GM12878 (cell line): ENCODE data around the gene SFXN4.
A peak's percentile ranks its signal among the peaks of the same experiment; 100 is the strongest.

Source experiments
- CREB1 ChIP-seq: IDR thresholded peaks from 2 replicates; pipeline ENCODE4 v1.6.1; 2012; ENCODE audit warnings: low read depth, mild to moderate bottlenecking, inconsistent platforms
- DPF2 ChIP-seq: fragments of 450-650 bp; IDR thresholded peaks from 2 replicates; pipeline ENCODE4 v1.6.1; 2017; ENCODE audit warnings: mild to moderate bottlenecking
- EZH2 ChIP-seq: IDR thresholded peaks from 2 replicates; pipeline ENCODE4 v1.6.1; 2012; ENCODE audit warnings: low read depth, mild to moderate bottlenecking, control low read depth, inconsistent platforms, low read length, borderline replicate concordance; ENCODE audit not compliant: control insufficient read depth
- PAX5 ChIP-seq: IDR thresholded peaks from 2 replicates; pipeline ENCODE4 v1.6.1; 2011; ENCODE audit warnings: low read depth, low read length, borderline replicate concordance
- POLR2A ChIP-seq: IDR thresholded peaks from 2 replicates; pipeline ENCODE4 v1.6.1; 2011; ENCODE audit warnings: low read depth, mild to moderate bottlenecking, low read length
- RB1 ChIP-seq: fragments of 450-650 bp; formaldehyde crosslinking; IDR thresholded peaks from 2 replicates; pipeline ENCODE4 v1.6.1; 2017; ENCODE audit warnings: mild to moderate bottlenecking, borderline replicate concordance
- RUNX3 ChIP-seq: IDR thresholded peaks from 2 replicates; pipeline ENCODE4 v1.6.1; 2012; ENCODE audit warnings: low read length, inconsistent platforms
- YY1 ChIP-seq: IDR thresholded peaks from 2 replicates; pipeline ENCODE4 v1.6.1; 2011; ENCODE audit warnings: low read depth, mild to moderate bottlenecking, low read length
- ZNF274 ChIP-seq: IDR thresholded peaks from one replicate; pipeline ENCODE4 v1.8.0; 2011; ENCODE audit not compliant: insufficient read length, insufficient read depth
- TF ChIP-seq, protein P1 (sequence below), 3 experiments: IDR thresholded peaks in 2 of 3; conservative IDR thresholded peaks in 1 of 3; 2 replicates each; pipeline ENCODE4 v1.5.1; 2011; ENCODE audit warnings: low read depth in 3 of 3, low read length in 3 of 3, mild to moderate bottlenecking in 3 of 3, control low read depth in 2 of 3, moderate library complexity in 2 of 3, inconsistent platforms in 1 of 3, mixed read lengths in 1 of 3; ENCODE audit not compliant: control insufficient read depth in 2 of 3, insufficient read depth in 1 of 3; ENCODE audit errors: extremely low read depth in 1 of 3
- TF ChIP-seq, protein P2 (sequence below): fragments of 450-650 bp; IDR thresholded peaks from 2 replicates; pipeline ENCODE4 v1.6.1; 2017; ENCODE audit warnings: mild to moderate bottlenecking
- TF ChIP-seq, protein P3 (sequence below): fragments of 450-650 bp; formaldehyde crosslinking; IDR thresholded peaks from 2 replicates; pipeline ENCODE4 v1.5.0; 2022; ENCODE audit warnings: mild to moderate bottlenecking, missing genetic modification characterization
- TF ChIP-seq, protein P4 (sequence below): fragments of 450-650 bp; IDR thresholded peaks from 2 replicates; pipeline ENCODE4 v1.6.1; 2016; ENCODE audit warnings: mild to moderate bottlenecking, moderate library complexity, borderline replicate concordance

DNA sequence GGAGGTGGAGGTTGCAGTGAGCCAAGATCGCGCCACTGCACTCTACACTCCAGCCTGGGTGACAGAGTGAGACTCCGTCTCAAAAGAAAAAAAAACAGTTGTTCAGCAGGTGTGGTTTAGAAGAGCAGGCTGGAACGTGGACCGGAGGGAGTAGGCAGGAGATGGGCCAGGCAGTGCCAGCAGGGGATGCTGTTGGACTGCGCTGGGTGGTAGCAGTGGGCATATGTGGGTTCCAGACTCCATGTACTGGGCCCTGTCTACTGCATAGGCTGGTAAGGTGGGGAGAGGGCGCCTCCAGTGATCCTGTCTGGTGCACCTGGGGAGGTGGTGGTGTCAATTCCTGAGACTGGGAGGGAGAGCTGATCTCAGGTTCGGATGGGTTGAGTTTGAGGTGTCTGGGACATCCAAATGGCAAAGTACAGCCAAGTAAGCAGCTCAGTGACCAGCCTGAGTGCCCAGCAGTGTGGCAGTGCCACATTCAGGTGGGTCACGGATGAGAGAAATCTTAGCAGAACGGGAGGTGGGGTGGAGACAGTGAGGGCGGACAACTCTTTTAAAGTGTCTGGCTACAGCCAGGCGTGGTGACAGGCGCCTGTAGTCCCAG, 25.9 kb downstream of the SFXN4 start:
- TF ChIP-seq, protein P1, sequence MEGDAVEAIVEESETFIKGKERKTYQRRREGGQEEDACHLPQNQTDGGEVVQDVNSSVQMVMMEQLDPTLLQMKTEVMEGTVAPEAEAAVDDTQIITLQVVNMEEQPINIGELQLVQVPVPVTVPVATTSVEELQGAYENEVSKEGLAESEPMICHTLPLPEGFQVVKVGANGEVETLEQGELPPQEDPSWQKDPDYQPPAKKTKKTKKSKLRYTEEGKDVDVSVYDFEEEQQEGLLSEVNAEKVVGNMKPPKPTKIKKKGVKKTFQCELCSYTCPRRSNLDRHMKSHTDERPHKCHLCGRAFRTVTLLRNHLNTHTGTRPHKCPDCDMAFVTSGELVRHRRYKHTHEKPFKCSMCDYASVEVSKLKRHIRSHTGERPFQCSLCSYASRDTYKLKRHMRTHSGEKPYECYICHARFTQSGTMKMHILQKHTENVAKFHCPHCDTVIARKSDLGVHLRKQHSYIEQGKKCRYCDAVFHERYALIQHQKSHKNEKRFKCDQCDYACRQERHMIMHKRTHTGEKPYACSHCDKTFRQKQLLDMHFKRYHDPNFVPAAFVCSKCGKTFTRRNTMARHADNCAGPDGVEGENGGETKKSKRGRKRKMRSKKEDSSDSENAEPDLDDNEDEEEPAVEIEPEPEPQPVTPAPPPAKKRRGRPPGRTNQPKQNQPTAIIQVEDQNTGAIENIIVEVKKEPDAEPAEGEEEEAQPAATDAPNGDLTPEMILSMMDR (IDR thresholded peaks at IDR 0.05 in 2 of 3, conservative IDR thresholded peaks at IDR 0.05 in 1 of 3; ENCODE audit: control insufficient read depth in 2 of 3, extremely low read depth in 1 of 3, insufficient read depth in 1 of 3, low read depth in 3 of 3, low read length in 3 of 3): peak; percentile 60 to 79 (median 67)
- no peak for TF ChIP-seq RB1
- TF ChIP-seq, protein P2, sequence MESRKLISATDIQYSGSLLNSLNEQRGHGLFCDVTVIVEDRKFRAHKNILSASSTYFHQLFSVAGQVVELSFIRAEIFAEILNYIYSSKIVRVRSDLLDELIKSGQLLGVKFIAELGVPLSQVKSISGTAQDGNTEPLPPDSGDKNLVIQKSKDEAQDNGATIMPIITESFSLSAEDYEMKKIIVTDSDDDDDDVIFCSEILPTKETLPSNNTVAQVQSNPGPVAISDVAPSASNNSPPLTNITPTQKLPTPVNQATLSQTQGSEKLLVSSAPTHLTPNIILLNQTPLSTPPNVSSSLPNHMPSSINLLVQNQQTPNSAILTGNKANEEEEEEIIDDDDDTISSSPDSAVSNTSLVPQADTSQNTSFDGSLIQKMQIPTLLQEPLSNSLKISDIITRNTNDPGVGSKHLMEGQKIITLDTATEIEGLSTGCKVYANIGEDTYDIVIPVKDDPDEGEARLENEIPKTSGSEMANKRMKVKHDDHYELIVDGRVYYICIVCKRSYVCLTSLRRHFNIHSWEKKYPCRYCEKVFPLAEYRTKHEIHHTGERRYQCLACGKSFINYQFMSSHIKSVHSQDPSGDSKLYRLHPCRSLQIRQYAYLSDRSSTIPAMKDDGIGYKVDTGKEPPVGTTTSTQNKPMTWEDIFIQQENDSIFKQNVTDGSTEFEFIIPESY: no peak
- TF ChIP-seq PAX5: no peak
- TF ChIP-seq, protein P3, sequence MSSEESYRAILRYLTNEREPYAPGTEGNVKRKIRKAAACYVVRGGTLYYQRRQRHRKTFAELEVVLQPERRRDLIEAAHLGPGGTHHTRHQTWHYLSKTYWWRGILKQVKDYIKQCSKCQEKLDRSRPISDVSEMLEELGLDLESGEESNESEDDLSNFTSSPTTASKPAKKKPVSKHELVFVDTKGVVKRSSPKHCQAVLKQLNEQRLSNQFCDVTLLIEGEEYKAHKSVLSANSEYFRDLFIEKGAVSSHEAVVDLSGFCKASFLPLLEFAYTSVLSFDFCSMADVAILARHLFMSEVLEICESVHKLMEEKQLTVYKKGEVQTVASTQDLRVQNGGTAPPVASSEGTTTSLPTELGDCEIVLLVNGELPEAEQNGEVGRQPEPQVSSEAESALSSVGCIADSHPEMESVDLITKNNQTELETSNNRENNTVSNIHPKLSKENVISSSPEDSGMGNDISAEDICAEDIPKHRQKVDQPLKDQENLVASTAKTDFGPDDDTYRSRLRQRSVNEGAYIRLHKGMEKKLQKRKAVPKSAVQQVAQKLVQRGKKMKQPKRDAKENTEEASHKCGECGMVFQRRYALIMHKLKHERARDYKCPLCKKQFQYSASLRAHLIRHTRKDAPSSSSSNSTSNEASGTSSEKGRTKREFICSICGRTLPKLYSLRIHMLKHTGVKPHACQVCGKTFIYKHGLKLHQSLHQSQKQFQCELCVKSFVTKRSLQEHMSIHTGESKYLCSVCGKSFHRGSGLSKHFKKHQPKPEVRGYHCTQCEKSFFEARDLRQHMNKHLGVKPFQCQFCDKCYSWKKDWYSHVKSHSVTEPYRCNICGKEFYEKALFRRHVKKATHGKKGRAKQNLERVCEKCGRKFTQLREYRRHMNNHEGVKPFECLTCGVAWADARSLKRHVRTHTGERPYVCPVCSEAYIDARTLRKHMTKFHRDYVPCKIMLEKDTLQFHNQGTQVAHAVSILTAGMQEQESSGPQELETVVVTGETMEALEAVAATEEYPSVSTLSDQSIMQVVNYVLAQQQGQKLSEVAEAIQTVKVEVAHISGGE (CRISPR knock-in tag): no peak
- no peak; the same call in 1 of the 2 replicates for TF ChIP-seq POLR2A
- no peak for TF ChIP-seq ZNF274
- TF ChIP-seq DPF2: no peak
- no peak for TF ChIP-seq RUNX3
- TF ChIP-seq EZH2: no peak
- TF ChIP-seq, protein P4, sequence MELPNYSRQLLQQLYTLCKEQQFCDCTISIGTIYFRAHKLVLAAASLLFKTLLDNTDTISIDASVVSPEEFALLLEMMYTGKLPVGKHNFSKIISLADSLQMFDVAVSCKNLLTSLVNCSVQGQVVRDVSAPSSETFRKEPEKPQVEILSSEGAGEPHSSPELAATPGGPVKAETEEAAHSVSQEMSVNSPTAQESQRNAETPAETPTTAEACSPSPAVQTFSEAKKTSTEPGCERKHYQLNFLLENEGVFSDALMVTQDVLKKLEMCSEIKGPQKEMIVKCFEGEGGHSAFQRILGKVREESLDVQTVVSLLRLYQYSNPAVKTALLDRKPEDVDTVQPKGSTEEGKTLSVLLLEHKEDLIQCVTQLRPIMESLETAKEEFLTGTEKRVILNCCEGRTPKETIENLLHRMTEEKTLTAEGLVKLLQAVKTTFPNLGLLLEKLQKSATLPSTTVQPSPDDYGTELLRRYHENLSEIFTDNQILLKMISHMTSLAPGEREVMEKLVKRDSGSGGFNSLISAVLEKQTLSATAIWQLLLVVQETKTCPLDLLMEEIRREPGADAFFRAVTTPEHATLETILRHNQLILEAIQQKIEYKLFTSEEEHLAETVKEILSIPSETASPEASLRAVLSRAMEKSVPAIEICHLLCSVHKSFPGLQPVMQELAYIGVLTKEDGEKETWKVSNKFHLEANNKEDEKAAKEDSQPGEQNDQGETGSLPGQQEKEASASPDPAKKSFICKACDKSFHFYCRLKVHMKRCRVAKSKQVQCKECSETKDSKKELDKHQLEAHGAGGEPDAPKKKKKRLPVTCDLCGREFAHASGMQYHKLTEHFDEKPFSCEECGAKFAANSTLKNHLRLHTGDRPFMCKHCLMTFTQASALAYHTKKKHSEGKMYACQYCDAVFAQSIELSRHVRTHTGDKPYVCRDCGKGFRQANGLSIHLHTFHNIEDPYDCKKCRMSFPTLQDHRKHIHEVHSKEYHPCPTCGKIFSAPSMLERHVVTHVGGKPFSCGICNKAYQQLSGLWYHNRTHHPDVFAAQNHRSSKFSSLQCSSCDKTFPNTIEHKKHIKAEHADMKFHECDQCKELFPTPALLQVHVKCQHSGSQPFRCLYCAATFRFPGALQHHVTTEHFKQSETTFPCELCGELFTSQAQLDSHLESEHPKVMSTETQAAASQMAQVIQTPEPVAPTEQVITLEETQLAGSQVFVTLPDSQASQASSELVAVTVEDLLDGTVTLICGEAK: no peak
- no peak for TF ChIP-seq YY1
- no peak for TF ChIP-seq CREB1
